B cell (primary cell): ENCODE measurements around the gene SMC6. TPM values are rescaled to one million over a fixed set of nuclear protein-coding genes. Genes with fewer than 3 reads are reported as not detected.

Experiments used
- ATAC-seq: fragments of 200-7000 bp; cut with Tn5 transposase; one replicate; pipeline ENCODE4 v1.10.0; 2021; ENCODE audit warnings: low read depth, mild to moderate bottlenecking, moderate number of reproducible peaks, moderate library complexity
- CTCF ChIA-PET: fragments of 350-600 bp; sonication (Branson Sonifier 250); formaldehyde crosslinking; loops from one replicate; lab custom pipeline; 2021; ENCODE audit warnings: antibody characterized with exemption, inconsistent platforms; lab: Charles Lee
- POLR2A ChIA-PET: fragments of 350-600 bp; sonication (Branson Sonifier 250); formaldehyde crosslinking; loops from one replicate; lab custom pipeline; 2021; ENCODE audit warnings: antibody characterized with exemption; lab: Charles Lee
- DNase-seq: peaks from one replicate; pipeline ENCODE4 v3.0.0; 2013
- H2AFZ ChIP-seq: 2 replicates; pipeline ENCODE4 v1.6.1; 2012; ENCODE audit warnings: mild to moderate bottlenecking, low read depth, low read length; ENCODE audit not compliant: insufficient read depth, poor library complexity, severe bottlenecking
- H3K27ac ChIP-seq, 2 donors: 1 replicate in 1 of 2; 2 replicates in 1 of 2; pipeline ENCODE4 v1.5.1; 2012 to 2013; ENCODE audit warnings: low read length in 2 of 2, mild to moderate bottlenecking in 2 of 2, moderate library complexity in 1 of 2
- H3K27me3 ChIP-seq, 4 experiments: fragments of 200-600 bp in 1 of 4; sonication (generic) in 1 of 4; replicated peaks in 1 of 4; 1 replicate in 2 of 4; 2 replicates in 2 of 4; pipeline versions ENCODE4 v1.6.1 to v1.7.0; 2013 to 2016; ENCODE audit warnings: low read length in 3 of 4, mild to moderate bottlenecking in 2 of 4, mixed read lengths in 1 of 4, moderate library complexity in 1 of 4; ENCODE audit not compliant: insufficient read depth in 4 of 4, control insufficient read depth in 3 of 4; ENCODE audit errors: control extremely low read depth in 1 of 4
- H3K36me3 ChIP-seq, 2 experiments: replicated peaks in 1 of 2; 1 replicate in 1 of 2; 2 replicates in 1 of 2; pipeline versions ENCODE4 v1.6.1 to v1.7.1; 2013; ENCODE audit warnings: low read length in 1 of 2; ENCODE audit not compliant: insufficient read depth in 2 of 2, control insufficient read depth in 1 of 2; ENCODE audit errors: control extremely low read depth in 1 of 2, extremely low read depth in 1 of 2
- H3K4me1 ChIP-seq, 2 donors: fragments of 200-600 bp in 1 of 2; sonication (generic) in 1 of 2; 1 replicate in 1 of 2; 2 replicates in 1 of 2; pipeline versions ENCODE4 v1.5.1 to v1.6.1; 2013 to 2017; ENCODE audit warnings: low read length in 2 of 2; ENCODE audit not compliant: control insufficient read depth in 2 of 2, insufficient read depth in 2 of 2
- H3K4me2 ChIP-seq: replicated peaks from 2 replicates; pipeline ENCODE3; 2012; ENCODE audit warnings: mild to moderate bottlenecking, low read depth, low read length; ENCODE audit not compliant: poor library complexity, severe bottlenecking
- H3K4me3 ChIP-seq, 5 experiments: fragments of 200-600 bp in 1 of 5; sonication (generic) in 1 of 5; 1 replicate in 3 of 5; 2 replicates in 2 of 5; pipeline versions ENCODE4 v1.5.1 to v1.7.0; 2011 to 2016; ENCODE audit warnings: low read length in 4 of 5, mild to moderate bottlenecking in 4 of 5, low read depth in 2 of 5, control low read depth in 1 of 5, moderate library complexity in 1 of 5; ENCODE audit not compliant: insufficient read depth in 1 of 5; ENCODE audit errors: control extremely low read depth in 1 of 5, extremely low read depth in 1 of 5
- H3K79me2 ChIP-seq: fragments of 200-600 bp; sonication (generic); one replicate; pipeline ENCODE4 v1.6.0; 2016; ENCODE audit warnings: low read length; ENCODE audit not compliant: control insufficient read depth, insufficient read depth
- H3K9ac ChIP-seq: fragments of 200-600 bp; sonication (generic); 2 replicates; pipeline ENCODE4 v1.6.1; 2017; ENCODE audit warnings: mild to moderate bottlenecking, low read length, moderate library complexity
- H3K9me3 ChIP-seq, 3 donors: one replicate each; pipeline versions ENCODE4 v1.6.1 to v1.7.1; 2013; ENCODE audit warnings: low read length in 2 of 3; ENCODE audit not compliant: control insufficient read depth in 2 of 3, insufficient read depth in 1 of 3; ENCODE audit errors: control extremely low read depth in 1 of 3
- H4K20me1 ChIP-seq: 2 replicates; pipeline ENCODE4 v1.6.0; 2012; ENCODE audit warnings: mild to moderate bottlenecking, low read length; ENCODE audit not compliant: insufficient read depth, control insufficient read depth, poor library complexity, severe bottlenecking
- H3K27ac Mint-ChIP-seq: one replicate; pipeline ENCODE4 v1.8.0; 2021; ENCODE audit warnings: mixed read lengths
- H3K27me3 Mint-ChIP-seq: one replicate; pipeline ENCODE4 v1.8.0; 2021; ENCODE audit warnings: mixed read lengths
- H3K4me1 Mint-ChIP-seq: one replicate; pipeline ENCODE4 v1.8.0; 2021; ENCODE audit warnings: mixed read lengths
- H3K4me3 Mint-ChIP-seq: one replicate; pipeline ENCODE4 v1.8.0; 2021; ENCODE audit warnings: mixed read lengths
- H3K9me3 Mint-ChIP-seq: one replicate; pipeline ENCODE4 v1.8.0; 2022; ENCODE audit warnings: mixed read lengths; ENCODE audit not compliant: insufficient read depth
- CTCF ChIP-seq: fragments of 200-600 bp; IDR thresholded peaks from one replicate; pipeline ENCODE4 v1.8.0; 2022; ENCODE audit warnings: antibody characterized with exemption, mild to moderate bottlenecking
- EZH2 ChIP-seq: IDR thresholded peaks from 2 replicates; pipeline ENCODE4 v1.6.1; 2012; ENCODE audit warnings: borderline replicate concordance, low read depth, mild to moderate bottlenecking, moderate library complexity, low read length; ENCODE audit not compliant: insufficient read depth, poor library complexity, severe bottlenecking
- WGBS: methylation state at CpG from one replicate; pipeline ENCODE4 v1.1.5; 2013; ENCODE audit warnings: missing lambda C conversion rate; ENCODE audit not compliant: insufficient coverage; 5-methylcytosine and 5-hydroxymethylcytosine counted together
- intact Hi-C: fragments of 100-400 bp; cut with micrococcal nuclease; formaldehyde crosslinking; loops from one replicate; pipeline ENCODE4 v1.10.0; 2022
- polyA plus RNA-seq: library from polyadenylated mRNA; depleted of rRNA; stranded (reverse); fragments of >200 nt; gene quantifications from 2 replicates; pipeline ENCODE4 v1.2.3, GENCODE V29; 2012
- total RNA-seq, 2 donors: library from RNA; stranded (reverse); fragments of 120-200 nt in 1 of 2; gene quantifications; 1 replicate in 1 of 2; 2 replicates in 1 of 2; pipeline versions ENCODE4 v1.2.3 to v1.2.4, GENCODE V29; 2013 to 2022

The SMC6 gene
- total and polyA plus RNA-seq, 2 donors (not counting 1 experiment from before 2014, with no cell fraction given) = 27.2 to 111 TPM

- DNase-seq (no peak), ATAC-seq (no peak)
- Histone ChIP-seq H2AFZ (no peak overlapping the region), H3K27me3 (no peaks in the 10 kb centered on the region), H3K9ac (no peak overlapping the region), H3K36me3 (peaks cover 0 to 6% of the 10 kb centered on the region in 2 experiments), H3K27ac (no peak overlapping the region), H3K4me2 (no peak overlapping the region), H3K79me2 (no peaks in the 10 kb centered on the region), H4K20me1 (no peaks in the 10 kb centered on the region), H3K4me3 (no peak overlapping the region), H3K9me3 (peaks cover 0 to 5% (median 0%) of the 10 kb centered on the region in 3 donors), H3K4me1 (peaks cover 0 to 3% of the 10 kb centered on the region in 2 donors)
- ChIA-PET CTCF (interaction anchor here (1.0 to 1.3 kb wide), 3 partner anchors 27 to 67 kb away, joined by 3 to 5 read pairs (median 3); no protein-coding TSS in a partner anchor), POLR2A (no interaction called here)
- H3K27me3 Mint-ChIP-seq = no peaks in the 10 kb centered on the region
- TF ChIP-seq EZH2 (no peak), CTCF (no peak)
- H3K9me3 Mint-ChIP-seq = no peaks in the 10 kb centered on the region
- no peak overlapping the region for H3K4me3 Mint-ChIP-seq
- WGBS = 100% methylated on average over 3 of the region's 3 CpGs
- peaks cover 12% of the 10 kb centered on the region for H3K4me1 Mint-ChIP-seq
- intact Hi-C loops = loop anchor here (5.0 kb wide), 1 partner anchor 36 kb away; no protein-coding TSS in a partner anchor
- peak overlapping the region; percentile 62 for H3K27ac Mint-ChIP-seq
Observed at GRCh38 chr2:17786727-17787126, 33.1 kb upstream of the SMC6 start.

DNA sequence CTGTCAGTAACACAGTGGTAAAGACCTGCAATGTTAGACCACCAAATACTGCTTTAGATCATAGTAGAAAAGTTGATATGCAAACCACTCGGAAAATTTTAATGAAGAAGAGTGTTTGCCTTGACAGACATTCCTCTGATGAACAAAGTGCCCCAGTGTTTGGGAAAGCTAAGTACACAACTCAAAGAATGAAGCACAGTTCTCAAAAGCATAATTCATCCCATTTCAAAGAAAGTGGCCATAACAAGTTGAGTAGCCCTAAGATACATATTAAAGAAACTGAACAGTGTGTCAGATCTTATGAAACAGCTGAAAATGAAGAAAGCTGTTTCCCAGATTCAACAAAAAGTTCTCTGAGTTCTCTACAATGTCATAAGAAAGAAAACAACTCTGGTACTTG, 27.9 kb upstream of the SMC6 start:
- Histone ChIP-seq H3K9ac (no peak overlapping the region), H3K4me3 (no peak overlapping the region), H3K79me2 (no peaks in the 10 kb centered on the region), H3K27ac (no peak overlapping the region), H3K27me3 (no peaks in the 10 kb centered on the region), H3K4me2 (no peak overlapping the region), H2AFZ (no peak overlapping the region), H4K20me1 (no peaks in the 10 kb centered on the region), H3K9me3 (peaks cover 0 to 5% (median 0%) of the 10 kb centered on the region in 3 donors), H3K4me1 (no peaks in the 10 kb centered on the region), H3K36me3 (peaks cover 5 to 36% of the 10 kb centered on the region in 2 experiments)
- TF ChIP-seq EZH2 (no peak), CTCF (no peak)
- WGBS = no CpG with 5 or more reads among the region's 1 CpG
- ChIA-PET CTCF (interaction anchor here (2.0 to 2.5 kb wide), 2 partner anchors 50 to 61 kb away, joined by 7 to 15 read pairs; no protein-coding TSS in a partner anchor), POLR2A (no interaction called here)
- DNase-seq (no peak), ATAC-seq (no peak)
- Mint-ChIP-seq H3K4me3 (no peak overlapping the region), H3K4me1 (no peaks in the 10 kb centered on the region), H3K27me3 (no peaks in the 10 kb centered on the region), H3K9me3 (no peaks in the 10 kb centered on the region), H3K27ac (no peak overlapping the region)
- intact Hi-C loops = no loop called here
